Peyer's patch (tissue), 4 donors: Measurements from ENCODE around the gene PRPS1. TPM values are rescaled to one million over a fixed set of nuclear protein-coding genes. Genes with fewer than 3 reads are reported as not detected.

Experiments used
- DNase-seq, 3 donors: peaks; one replicate each; pipeline ENCODE4 v3.0.0-alpha.2; 2017 to 2019
- H3K27ac ChIP-seq, 4 donors: fragments of 200-600 bp; sonication (generic); one replicate each; pipeline ENCODE4 v1.5.1; 2016 to 2019
- H3K27me3 ChIP-seq, 2 donors: fragments of 200-600 bp; sonication (generic); one replicate each; pipeline ENCODE4 v1.5.1; 2019
- H3K36me3 ChIP-seq, 3 donors: fragments of 200-600 bp; sonication (generic); one replicate each; pipeline ENCODE4 v1.5.1; 2016 to 2019
- H3K4me1 ChIP-seq, 4 donors: fragments of 200-600 bp; sonication (generic); one replicate each; pipeline ENCODE4 v1.5.1; 2016 to 2019
- H3K4me3 ChIP-seq, 4 donors: fragments of 200-600 bp; sonication (generic); 1 replicate in 3 of 4; 2 replicates in 1 of 4; pipeline ENCODE4 v1.5.1; 2016 to 2019; ENCODE audit warnings: mild to moderate bottlenecking in 1 of 4
- H3K9me3 ChIP-seq, 4 donors: fragments of 200-600 bp; sonication (generic); one replicate each; pipeline ENCODE4 v1.5.1; 2016 to 2019; ENCODE audit warnings: mild to moderate bottlenecking in 1 of 4
- CTCF ChIP-seq, 6 experiments: fragments of 450-650 bp in 4 of 6; fragments of 200-600 bp in 2 of 6; sonication (generic) in 1 of 6; IDR thresholded peaks; one replicate each; pipeline ENCODE4 v1.5.1; 2017 to 2019; ENCODE audit warnings: antibody characterized with exemption in 6 of 6, mild to moderate bottlenecking in 3 of 6, moderate library complexity in 1 of 6
- POLR2A ChIP-seq, 2 donors: fragments of 450-650 bp; IDR thresholded peaks; one replicate each; pipeline ENCODE4 v1.5.1; 2017; ENCODE audit warnings: antibody characterized with exemption in 2 of 2, mild to moderate bottlenecking in 2 of 2, moderate library complexity in 2 of 2
- total RNA-seq, 4 donors: library from RNA; depleted of rRNA; stranded (reverse); fragments of >200 nt; gene quantifications; one replicate each; pipeline ENCODE4 v1.1.0, GENCODE V29; 2016

Gene PRPS1
- total RNA-seq, 4 donors from 2014 or later = 2.6 to 43.7 (median 9.3) TPM

- H3K4me3 ChIP-seq = no peak overlapping the region
- H3K4me1 ChIP-seq = peaks cover 4 to 32% (median 7%) of the 10 kb centered on the region in 4 donors
- H3K27me3 ChIP-seq = no peaks in the 10 kb centered on the region
- peak overlapping the region; percentile 91 to 98 (median 94) for H3K27ac ChIP-seq
- H3K36me3 ChIP-seq = no peaks in the 10 kb centered on the region
- H3K9me3 ChIP-seq = no peaks in the 10 kb centered on the region
- no peak for DNase-seq
- TF ChIP-seq POLR2A (IDR thresholded peaks at IDR 0.05) (no peak), CTCF (IDR thresholded peaks at IDR 0.05) (no peak)
Measured at GRCh38 chrX:107677909-107678308, 49.6 kb downstream of the PRPS1 start.

- Histone ChIP-seq H3K27ac (peak overlapping the region; percentile 91 to 98 (median 94)), H3K9me3 (no peaks in the 10 kb centered on the region), H3K27me3 (no peaks in the 10 kb centered on the region), H3K4me3 (no peak overlapping the region), H3K4me1 (peaks cover 5 to 37% (median 8%) of the 10 kb centered on the region in 4 donors), H3K36me3 (no peaks in the 10 kb centered on the region)
- peak; percentile 56 to 94 (median 88) for DNase-seq
- no peak for TF ChIP-seq CTCF (IDR thresholded peaks at IDR 0.05)
- TF ChIP-seq POLR2A (IDR thresholded peaks at IDR 0.05) = peak in 1 of 2 donors; percentile 36
Measured at GRCh38 chrX:107678957-107679740, 50.8 kb downstream of the PRPS1 start.

GRCh38 chrX:107682256-107682655, 53.9 kb downstream of the PRPS1 start:
- DNase-seq = no peak
- Histone ChIP-seq H3K27me3 (no peaks in the 10 kb centered on the region), H3K27ac (peak overlapping the region; percentile 42 to 84 (median 59)), H3K36me3 (no peaks in the 10 kb centered on the region), H3K9me3 (no peaks in the 10 kb centered on the region), H3K4me3 (no peak overlapping the region), H3K4me1 (peaks cover 5 to 43% (median 9%) of the 10 kb centered on the region in 4 donors)
- TF ChIP-seq POLR2A (IDR thresholded peaks at IDR 0.05) (peak in 1 of 2 donors; percentile 12), CTCF (IDR thresholded peaks at IDR 0.05) (no peak)

- peak overlapping the region; percentile 43 to 84 (median 60) for H3K27ac ChIP-seq
- no peaks in the 10 kb centered on the region for H3K27me3 ChIP-seq
- H3K9me3 ChIP-seq = no peaks in the 10 kb centered on the region
- peak in 1 of 3 donors; percentile 64 for DNase-seq
- peaks cover 5 to 33% (median 7%) of the 10 kb centered on the region in 4 donors for H3K4me1 ChIP-seq
- TF ChIP-seq POLR2A (IDR thresholded peaks at IDR 0.05) (peak in 1 of 2 donors; percentile 18), CTCF (IDR thresholded peaks at IDR 0.05) (no peak)
- H3K4me3 ChIP-seq = no peak overlapping the region
- H3K36me3 ChIP-seq = no peaks in the 10 kb centered on the region
Measured at GRCh38 chrX:107683124-107683895, 55.0 kb downstream of the PRPS1 start.

- TF ChIP-seq POLR2A (IDR thresholded peaks at IDR 0.05) (no peak), CTCF (IDR thresholded peaks at IDR 0.05) (no peak)
- Histone ChIP-seq H3K4me1 (peaks cover 5 to 31% (median 7%) of the 10 kb centered on the region in 4 donors), H3K27ac (peak overlapping the region; percentile 43 to 84 (median 60)), H3K36me3 (no peaks in the 10 kb centered on the region), H3K4me3 (no peak overlapping the region), H3K9me3 (no peaks in the 10 kb centered on the region), H3K27me3 (no peaks in the 10 kb centered on the region)
- no peak for DNase-seq
Measured at GRCh38 chrX:107683931-107684330, 55.6 kb downstream of the PRPS1 start.
